ENCODE results near the gene AGTRAP. TPM values are rescaled to one million over a fixed set of nuclear protein-coding genes. Genes with fewer than 3 reads are reported as not detected.

Gene AGTRAP
- total RNA-seq, 1 donor from 2014 or later: 64.5 TPM

- ATAC-seq (no peak), DNase-seq (no peak)
- H3K9me3 ChIP-seq: no peaks in the 10 kb centered on the region
- no peak overlapping the region for H3K4me3 ChIP-seq
- H3K4me1 ChIP-seq: peaks cover 31% of the 10 kb centered on the region
- no peaks in the 10 kb centered on the region for H3K36me3 ChIP-seq
- TF ChIP-seq CTCF (IDR thresholded peaks at IDR 0.05): no peak
- intact Hi-C loops (cut with DNase I): no loop called here
- no peaks in the 10 kb centered on the region for H3K27me3 ChIP-seq (ENCODE audit: low read depth)
- no peak overlapping the region for H3K27ac ChIP-seq
These were observed 46.3 kb downstream of the AGTRAP start for GRCh38 chr1:11782127-11782708.

- Histone ChIP-seq H3K9me3 (no peaks in the 10 kb centered on the region), H3K4me1 (peaks cover 44% of the 10 kb centered on the region), H3K27me3 (ENCODE audit: low read depth) (no peaks in the 10 kb centered on the region), H3K27ac (no peak overlapping the region), H3K36me3 (no peaks in the 10 kb centered on the region), H3K4me3 (no peak overlapping the region)
- DNase-seq (no peak), ATAC-seq (no peak)
- no peak for TF ChIP-seq CTCF (IDR thresholded peaks at IDR 0.05)
- intact Hi-C loops (cut with DNase I): no loop called here
These were observed 47.6 kb downstream of the AGTRAP start for GRCh38 chr1:11783556-11783955.

- H3K27ac ChIP-seq: peak overlapping the region; percentile 72
- H3K4me1 ChIP-seq: peaks cover 53% of the 10 kb centered on the region
- DNase-seq: no peak
These were observed 48.5 kb downstream of the AGTRAP start for GRCh38 chr1:11784256-11784992.

GRCh38 chr1:11784993-11785769 lies 49.2 kb downstream of the AGTRAP start:
- peak; percentile 56 to 71 for ATAC-seq
- peak; percentile 87 for TF ChIP-seq CTCF (IDR thresholded peaks at IDR 0.05)
- Histone ChIP-seq H3K27me3 (ENCODE audit: low read depth) (no peaks in the 10 kb centered on the region), H3K4me1 (peaks cover 60% of the 10 kb centered on the region), H3K36me3 (peaks cover 13% of the 10 kb centered on the region), H3K4me3 (peak overlapping the region; percentile 37), H3K27ac (peak overlapping the region; percentile 72), H3K9me3 (no peaks in the 10 kb centered on the region)
- peak; percentile 85 for DNase-seq
- intact Hi-C loops (cut with DNase I): no loop called here

More at GRCh38 chr1:11784256-11784992, 48.5 kb downstream of the AGTRAP start:
- intact Hi-C loops (cut with DNase I): no loop called here
- no peak for ATAC-seq
- Histone ChIP-seq H3K9me3 (no peaks in the 10 kb centered on the region), H3K36me3 (peaks cover 5% of the 10 kb centered on the region), H3K4me3 (peak overlapping the region; percentile 37), H3K27me3 (ENCODE audit: low read depth) (no peaks in the 10 kb centered on the region)
- TF ChIP-seq CTCF (IDR thresholded peaks at IDR 0.05): no peak

GRCh38 chr1:11786168-11786567 lies 50.2 kb downstream of the AGTRAP start:
- ATAC-seq: no peak
- no peak for DNase-seq
- Histone ChIP-seq H3K9me3 (no peaks in the 10 kb centered on the region), H3K27ac (peak overlapping the region; percentile 93), H3K36me3 (peaks cover 16% of the 10 kb centered on the region), H3K27me3 (ENCODE audit: low read depth) (no peaks in the 10 kb centered on the region), H3K4me3 (no peak overlapping the region), H3K4me1 (peaks cover 70% of the 10 kb centered on the region)
- TF ChIP-seq CTCF (IDR thresholded peaks at IDR 0.05): no peak
- intact Hi-C loops (cut with DNase I): no loop called here

All from lower lobe of right lung (tissue), 2 donors.